ENCODE results near the gene TREML1.

- TF ChIP-seq POLR2A (IDR thresholded peaks at IDR 0.05; ENCODE audit: low read depth, low read length): no peak
- no peak for TF ChIP-seq POLR2AphosphoS5 (IDR thresholded peaks at IDR 0.05; ENCODE audit: low read depth, low read length)
- no peak for TF ChIP-seq TAF1 (IDR thresholded peaks at IDR 0.05; ENCODE audit: borderline replicate concordance, low read depth, low read length)
Observed at GRCh38 chr6:41191569-41191968, 37.4 kb upstream of the TREML1 start.

All from GM12892 (cell line).